HepG2 (cell line): ENCODE measurements around the gene SPG7. TPM values are rescaled to one million over a fixed set of nuclear protein-coding genes. Genes with fewer than 3 reads are reported as not detected.

Experiments used
- BORCS8-MEF2B ChIP-seq: sonication (generic); formaldehyde crosslinking; IDR thresholded peaks from 2 replicates; pipeline ENCODE4 v1.8.0; 2022; ENCODE audit warnings: mild to moderate bottlenecking, missing genetic modification reagents
- CBX2 ChIP-seq, 2 experiments: fragments of 200-600 bp in 1 of 2; sonication (generic); formaldehyde crosslinking in 1 of 2; IDR thresholded peaks; 2 replicates each; pipeline versions ENCODE4 v1.7.0 to v1.8.1; 2018 to 2022; ENCODE audit warnings: low read depth in 2 of 2, low read length in 1 of 2, mild to moderate bottlenecking in 1 of 2, missing genetic modification reagents in 1 of 2
- CENPX ChIP-seq: sonication (generic); formaldehyde crosslinking; IDR thresholded peaks from 2 replicates; pipeline ENCODE4 v1.9.0; 2021; ENCODE audit warnings: mild to moderate bottlenecking, missing genetic modification reagents, moderate library complexity
- FOXC1 ChIP-seq: sonication (generic); formaldehyde crosslinking; IDR thresholded peaks from 2 replicates; pipeline ENCODE4 v1.8.0; 2022; ENCODE audit warnings: mild to moderate bottlenecking, missing genetic modification reagents, borderline replicate concordance
- HOXA9 ChIP-seq: sonication (generic); formaldehyde crosslinking; IDR thresholded peaks from 2 replicates; pipeline ENCODE4 v1.8.1; 2022; ENCODE audit warnings: missing genetic modification reagents, mild to moderate bottlenecking, moderate library complexity, borderline replicate concordance
- MED1 ChIP-seq: sonication (generic); formaldehyde crosslinking; IDR thresholded peaks from 2 replicates; pipeline ENCODE4 v1.4.0; 2020; ENCODE audit warnings: missing genetic modification reagents
- SNRNP70 ChIP-seq: fragments of 200-400 bp; formaldehyde crosslinking; IDR thresholded peaks from 2 replicates; pipeline ENCODE4 v1.6.1; 2017; ENCODE audit warnings: mild to moderate bottlenecking, low read depth, low read length, moderate library complexity
- ZNF24 ChIP-seq: fragments of 450-650 bp; IDR thresholded peaks from 2 replicates; pipeline ENCODE4 v1.6.1; 2017; ENCODE audit warnings: antibody characterized with exemption, mild to moderate bottlenecking
- ZNF589 ChIP-seq: sonication (generic); formaldehyde crosslinking; conservative IDR thresholded peaks from 2 replicates; pipeline ENCODE4 v1.8.0; 2022; ENCODE audit warnings: mild to moderate bottlenecking, moderate library complexity, missing genetic modification reagents
- ZNF761 ChIP-seq: sonication (generic); formaldehyde crosslinking; conservative IDR thresholded peaks from 2 replicates; pipeline ENCODE4 v1.4.0; 2020; ENCODE audit warnings: mild to moderate bottlenecking, missing genetic modification reagents
- ZNF883 ChIP-seq: sonication (generic); formaldehyde crosslinking; IDR thresholded peaks from 2 replicates; pipeline ENCODE4 v1.5.1; 2020; ENCODE audit warnings: mild to moderate bottlenecking, missing genetic modification reagents; ENCODE audit errors: not compliant biosample characterization
- polyA plus RNA-seq, 8 experiments: library from polyadenylated mRNA; depleted of rRNA in 3 of 8; stranded (reverse) in 7 of 8; unstranded in 1 of 8; fragments of >200 nt; fragmentation: Illumina TruSeq in 4 of 8; extraction: Trizol in 4 of 8; gene quantifications; 2 replicates each; pipeline versions ENCODE4 v1.2.1 to v1.2.3, GENCODE V29; 2011 to 2016; ENCODE audit warnings: low read depth in 4 of 8, missing spikeins in 1 of 8, mixed read lengths in 1 of 8; ENCODE audit not compliant: insufficient read depth in 1 of 8
- total RNA-seq, 5 experiments: library from RNA; depleted of rRNA; stranded (reverse); fragments of >200 nt; fragmentation: Illumina TruSeq; extraction: Trizol; gene quantifications; 2 replicates each; pipeline ENCODE4 v1.2.3, GENCODE V29; 2016; ENCODE audit warnings: low read depth in 1 of 5
- TF ChIP-seq, protein P1 (sequence below): sonication (generic); formaldehyde crosslinking; IDR thresholded peaks from 2 replicates; pipeline ENCODE4 v1.4.0; 2020; ENCODE audit warnings: missing genetic modification reagents, borderline replicate concordance
- TF ChIP-seq, protein P2 (sequence below): sonication (generic); formaldehyde crosslinking; IDR thresholded peaks from 2 replicates; pipeline ENCODE4 v1.4.0; 2020; ENCODE audit warnings: low read depth, mild to moderate bottlenecking, missing genetic modification reagents
- TF ChIP-seq, protein P3 (sequence below): sonication (generic); formaldehyde crosslinking; IDR thresholded peaks from 2 replicates; pipeline ENCODE4 v1.4.0; 2020; ENCODE audit warnings: missing genetic modification reagents
- TF ChIP-seq, protein P4 (sequence below), 2 experiments: sonication (generic) in 1 of 2; formaldehyde crosslinking in 1 of 2; IDR thresholded peaks; 2 replicates each; pipeline versions ENCODE4 v1.4.0 to v1.6.1; 2016 to 2020; ENCODE audit warnings: borderline replicate concordance in 1 of 2, low read depth in 1 of 2, mild to moderate bottlenecking in 1 of 2, missing genetic modification reagents in 1 of 2

SPG7 gene
- total and polyA plus RNA-seq, 2 of the 13 experiments (the other 11 are each of a cell fraction or from before 2014, with no cell fraction given): 66.0 to 136 TPM

DNA sequence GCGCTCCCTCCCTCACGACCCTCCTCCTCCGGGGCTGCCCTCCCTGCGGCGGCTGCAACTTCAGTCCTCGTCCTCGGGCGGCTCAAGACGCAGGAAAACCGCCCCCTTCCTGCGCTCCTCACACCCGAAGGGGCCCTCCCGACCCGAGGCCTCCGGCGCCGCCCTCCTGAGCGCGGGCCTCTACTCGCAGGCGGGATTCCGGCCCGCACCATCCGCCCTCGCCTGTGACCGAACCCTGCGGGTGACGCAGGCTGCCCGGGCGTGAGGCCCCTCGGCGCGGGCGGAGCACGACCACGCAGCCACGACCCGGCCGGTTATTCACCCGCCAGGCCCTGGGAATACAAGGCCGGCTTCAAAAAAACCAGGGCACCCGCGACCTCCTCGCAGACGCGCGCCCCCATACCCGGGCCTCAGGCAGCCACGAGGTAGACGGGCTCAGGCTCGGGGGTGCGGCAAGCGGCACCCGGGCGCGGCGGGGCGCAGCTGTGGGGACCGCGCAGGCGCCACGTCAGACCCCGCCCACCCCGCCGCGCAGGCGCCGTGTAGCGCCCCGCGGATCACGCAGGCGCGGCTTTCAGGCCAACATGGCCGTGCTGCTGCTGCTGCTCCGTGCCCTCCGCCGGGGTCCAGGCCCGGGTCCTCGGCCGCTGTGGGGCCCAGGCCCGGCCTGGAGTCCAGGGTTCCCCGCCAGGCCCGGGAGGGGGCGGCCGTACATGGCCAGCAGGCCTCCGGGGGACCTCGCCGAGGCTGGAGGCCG is at the start of gene SPG7 (continued):
- TF ChIP-seq MED1 (peak; percentile 51), FOXC1 (CRISPR knock-in tag) (peak; percentile 78), ZNF24 (no peak), SNRNP70 (no peak), ZNF589 (CRISPR knock-in tag) (peak; percentile 4), CENPX (CRISPR knock-in tag) (no peak; the same call in 1 of the 2 replicates), ZNF761 (CRISPR knock-in tag) (peak; percentile 97), ZNF883 (CRISPR knock-in tag) (peak; percentile 98), HOXA9 (peak; percentile 91), CBX2 (IDR thresholded peaks at IDR 0.05; ENCODE audit: low read depth, low read length) (no peak), CBX2 (CRISPR knock-in tag; IDR thresholded peaks at IDR 0.05; ENCODE audit: low read depth) (no peak), BORCS8-MEF2B (CRISPR knock-in tag) (peak; percentile 72)
- TF ChIP-seq, protein P1, sequence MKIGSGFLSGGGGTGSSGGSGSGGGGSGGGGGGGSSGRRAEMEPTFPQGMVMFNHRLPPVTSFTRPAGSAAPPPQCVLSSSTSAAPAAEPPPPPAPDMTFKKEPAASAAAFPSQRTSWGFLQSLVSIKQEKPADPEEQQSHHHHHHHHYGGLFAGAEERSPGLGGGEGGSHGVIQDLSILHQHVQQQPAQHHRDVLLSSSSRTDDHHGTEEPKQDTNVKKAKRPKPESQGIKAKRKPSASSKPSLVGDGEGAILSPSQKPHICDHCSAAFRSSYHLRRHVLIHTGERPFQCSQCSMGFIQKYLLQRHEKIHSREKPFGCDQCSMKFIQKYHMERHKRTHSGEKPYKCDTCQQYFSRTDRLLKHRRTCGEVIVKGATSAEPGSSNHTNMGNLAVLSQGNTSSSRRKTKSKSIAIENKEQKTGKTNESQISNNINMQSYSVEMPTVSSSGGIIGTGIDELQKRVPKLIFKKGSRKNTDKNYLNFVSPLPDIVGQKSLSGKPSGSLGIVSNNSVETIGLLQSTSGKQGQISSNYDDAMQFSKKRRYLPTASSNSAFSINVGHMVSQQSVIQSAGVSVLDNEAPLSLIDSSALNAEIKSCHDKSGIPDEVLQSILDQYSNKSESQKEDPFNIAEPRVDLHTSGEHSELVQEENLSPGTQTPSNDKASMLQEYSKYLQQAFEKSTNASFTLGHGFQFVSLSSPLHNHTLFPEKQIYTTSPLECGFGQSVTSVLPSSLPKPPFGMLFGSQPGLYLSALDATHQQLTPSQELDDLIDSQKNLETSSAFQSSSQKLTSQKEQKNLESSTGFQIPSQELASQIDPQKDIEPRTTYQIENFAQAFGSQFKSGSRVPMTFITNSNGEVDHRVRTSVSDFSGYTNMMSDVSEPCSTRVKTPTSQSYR (CRISPR knock-in tag): no peak; the same call in 1 of the 2 replicates
- TF ChIP-seq, protein P2, sequence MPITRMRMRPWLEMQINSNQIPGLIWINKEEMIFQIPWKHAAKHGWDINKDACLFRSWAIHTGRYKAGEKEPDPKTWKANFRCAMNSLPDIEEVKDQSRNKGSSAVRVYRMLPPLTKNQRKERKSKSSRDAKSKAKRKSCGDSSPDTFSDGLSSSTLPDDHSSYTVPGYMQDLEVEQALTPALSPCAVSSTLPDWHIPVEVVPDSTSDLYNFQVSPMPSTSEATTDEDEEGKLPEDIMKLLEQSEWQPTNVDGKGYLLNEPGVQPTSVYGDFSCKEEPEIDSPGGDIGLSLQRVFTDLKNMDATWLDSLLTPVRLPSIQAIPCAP (CRISPR knock-in tag): no peak
- TF ChIP-seq, protein P3, sequence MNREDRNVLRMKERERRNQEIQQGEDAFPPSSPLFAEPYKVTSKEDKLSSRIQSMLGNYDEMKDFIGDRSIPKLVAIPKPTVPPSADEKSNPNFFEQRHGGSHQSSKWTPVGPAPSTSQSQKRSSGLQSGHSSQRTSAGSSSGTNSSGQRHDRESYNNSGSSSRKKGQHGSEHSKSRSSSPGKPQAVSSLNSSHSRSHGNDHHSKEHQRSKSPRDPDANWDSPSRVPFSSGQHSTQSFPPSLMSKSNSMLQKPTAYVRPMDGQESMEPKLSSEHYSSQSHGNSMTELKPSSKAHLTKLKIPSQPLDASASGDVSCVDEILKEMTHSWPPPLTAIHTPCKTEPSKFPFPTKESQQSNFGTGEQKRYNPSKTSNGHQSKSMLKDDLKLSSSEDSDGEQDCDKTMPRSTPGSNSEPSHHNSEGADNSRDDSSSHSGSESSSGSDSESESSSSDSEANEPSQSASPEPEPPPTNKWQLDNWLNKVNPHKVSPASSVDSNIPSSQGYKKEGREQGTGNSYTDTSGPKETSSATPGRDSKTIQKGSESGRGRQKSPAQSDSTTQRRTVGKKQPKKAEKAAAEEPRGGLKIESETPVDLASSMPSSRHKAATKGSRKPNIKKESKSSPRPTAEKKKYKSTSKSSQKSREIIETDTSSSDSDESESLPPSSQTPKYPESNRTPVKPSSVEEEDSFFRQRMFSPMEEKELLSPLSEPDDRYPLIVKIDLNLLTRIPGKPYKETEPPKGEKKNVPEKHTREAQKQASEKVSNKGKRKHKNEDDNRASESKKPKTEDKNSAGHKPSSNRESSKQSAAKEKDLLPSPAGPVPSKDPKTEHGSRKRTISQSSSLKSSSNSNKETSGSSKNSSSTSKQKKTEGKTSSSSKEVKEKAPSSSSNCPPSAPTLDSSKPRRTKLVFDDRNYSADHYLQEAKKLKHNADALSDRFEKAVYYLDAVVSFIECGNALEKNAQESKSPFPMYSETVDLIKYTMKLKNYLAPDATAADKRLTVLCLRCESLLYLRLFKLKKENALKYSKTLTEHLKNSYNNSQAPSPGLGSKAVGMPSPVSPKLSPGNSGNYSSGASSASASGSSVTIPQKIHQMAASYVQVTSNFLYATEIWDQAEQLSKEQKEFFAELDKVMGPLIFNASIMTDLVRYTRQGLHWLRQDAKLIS: peak; percentile 71; the same call in 1 of the 2 replicates
- TF ChIP-seq, protein P4, sequence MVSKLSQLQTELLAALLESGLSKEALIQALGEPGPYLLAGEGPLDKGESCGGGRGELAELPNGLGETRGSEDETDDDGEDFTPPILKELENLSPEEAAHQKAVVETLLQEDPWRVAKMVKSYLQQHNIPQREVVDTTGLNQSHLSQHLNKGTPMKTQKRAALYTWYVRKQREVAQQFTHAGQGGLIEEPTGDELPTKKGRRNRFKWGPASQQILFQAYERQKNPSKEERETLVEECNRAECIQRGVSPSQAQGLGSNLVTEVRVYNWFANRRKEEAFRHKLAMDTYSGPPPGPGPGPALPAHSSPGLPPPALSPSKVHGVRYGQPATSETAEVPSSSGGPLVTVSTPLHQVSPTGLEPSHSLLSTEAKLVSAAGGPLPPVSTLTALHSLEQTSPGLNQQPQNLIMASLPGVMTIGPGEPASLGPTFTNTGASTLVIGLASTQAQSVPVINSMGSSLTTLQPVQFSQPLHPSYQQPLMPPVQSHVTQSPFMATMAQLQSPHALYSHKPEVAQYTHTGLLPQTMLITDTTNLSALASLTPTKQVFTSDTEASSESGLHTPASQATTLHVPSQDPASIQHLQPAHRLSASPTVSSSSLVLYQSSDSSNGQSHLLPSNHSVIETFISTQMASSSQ (IDR thresholded peaks at IDR 0.05; ENCODE audit: low read depth): no peak
- TF ChIP-seq, protein P4 (CRISPR knock-in tag; IDR thresholded peaks at IDR 0.05; ENCODE audit: borderline replicate concordance): no peak; the same call in 1 of the 2 replicates
